ENCODE results near the gene CSNK1D.
A peak's percentile ranks its signal among the peaks of the same experiment; 100 is the strongest.
"Not testable (repeated sequence)": the region's sequence is repeated elsewhere in the genome, so short reads cannot be mapped to it uniquely, and the experiment has no call there.

CSNK1D gene

GRCh38 chr17:82210655-82211054 lies 62.8 kb downstream of the CSNK1D start:
- not testable (repeated sequence) for DNase-seq

- peak; percentile 71 for DNase-seq
These were observed 67.6 kb downstream of the CSNK1D start for GRCh38 chr17:82205720-82206508.

DNA sequence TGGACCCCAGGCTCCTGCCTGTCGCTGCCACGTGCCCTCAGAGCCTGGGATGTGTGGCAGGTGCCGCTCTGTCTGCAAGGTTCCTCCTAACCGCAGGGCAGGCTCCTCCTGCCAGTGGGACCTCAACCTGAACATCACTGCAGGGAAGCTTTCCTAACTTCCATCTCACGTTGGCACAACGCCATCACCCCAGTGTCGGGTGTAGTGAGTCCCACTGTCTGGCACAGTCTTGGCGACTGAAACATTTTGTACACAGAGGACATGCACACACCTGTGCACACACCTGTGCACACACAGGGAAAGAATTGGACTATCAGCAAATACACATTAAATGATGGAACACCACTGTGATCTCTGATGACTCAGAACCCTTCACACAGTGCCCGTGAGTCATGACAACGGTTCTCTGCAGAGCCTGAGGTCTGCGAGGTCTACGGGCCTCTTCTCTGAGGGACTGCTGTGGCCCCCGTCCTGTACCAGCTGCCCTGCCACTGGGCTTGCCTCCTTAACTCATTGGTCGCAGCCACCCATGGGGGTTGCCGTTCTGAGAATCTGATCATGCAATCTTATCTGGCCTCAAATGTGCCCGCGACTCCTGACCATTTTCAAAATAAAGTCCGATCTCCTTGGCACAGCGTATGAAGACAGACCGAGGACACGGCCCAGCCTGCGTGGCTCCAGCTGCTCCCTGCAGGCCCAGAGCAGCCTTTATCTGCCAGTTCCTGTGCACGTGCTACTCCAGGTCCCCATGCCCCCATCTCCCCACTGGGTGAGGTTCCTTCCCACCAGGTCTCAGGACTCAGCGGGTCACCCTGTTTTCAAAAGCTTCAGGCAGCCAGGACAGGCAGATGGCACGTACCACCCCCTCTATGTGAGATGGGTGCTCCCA lies 68.4 kb downstream of the CSNK1D start:
- no peak for DNase-seq

- no peak for DNase-seq
These were observed 69.6 kb downstream of the CSNK1D start for GRCh38 chr17:82203920-82204319.

GRCh38 chr17:82202981-82203380 lies 70.5 kb downstream of the CSNK1D start:
- no peak for DNase-seq

GRCh38 chr17:82201498-82201910 lies 72.0 kb downstream of the CSNK1D start:
- DNase-seq, result no peak

DNA sequence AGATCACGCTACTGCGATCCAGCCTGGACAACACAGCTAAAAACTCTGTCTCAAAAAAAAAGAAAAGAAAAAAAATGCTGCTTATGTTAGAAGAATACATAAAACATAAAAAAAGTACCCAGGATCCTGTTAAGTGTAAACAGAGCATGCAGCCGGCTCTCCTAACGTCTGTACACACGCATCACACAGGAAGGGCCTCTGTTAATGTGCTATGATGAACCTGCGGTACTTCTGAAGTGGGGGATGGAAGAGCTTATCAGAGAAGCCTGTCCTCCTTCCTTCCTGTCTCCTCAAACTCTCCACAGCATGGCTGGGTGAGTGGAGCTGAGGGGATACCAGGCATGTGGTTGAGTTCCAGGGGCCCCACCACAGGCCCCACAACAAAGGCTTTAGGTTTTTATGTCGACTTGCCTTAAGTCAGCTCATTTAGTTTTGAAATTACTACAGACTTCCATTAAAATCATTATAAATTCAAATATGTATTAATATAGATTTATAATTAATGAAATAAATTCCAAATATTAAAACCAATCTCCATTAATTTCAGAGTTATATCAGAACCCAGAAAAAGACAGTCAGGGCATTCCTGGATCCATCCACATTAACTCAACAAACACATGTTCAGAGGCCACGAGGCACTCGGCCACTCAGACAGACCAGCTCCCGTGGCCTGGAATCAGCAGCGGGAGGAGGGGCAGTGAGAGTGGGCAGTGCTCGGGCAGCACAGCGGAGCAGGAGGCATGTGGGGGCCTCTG lies 72.6 kb downstream of the CSNK1D start:
- peak; percentile 67 for DNase-seq

- DNase-seq, result no peak
These were observed 73.4 kb downstream of the CSNK1D start for GRCh38 chr17:82200135-82200534.

DNA sequence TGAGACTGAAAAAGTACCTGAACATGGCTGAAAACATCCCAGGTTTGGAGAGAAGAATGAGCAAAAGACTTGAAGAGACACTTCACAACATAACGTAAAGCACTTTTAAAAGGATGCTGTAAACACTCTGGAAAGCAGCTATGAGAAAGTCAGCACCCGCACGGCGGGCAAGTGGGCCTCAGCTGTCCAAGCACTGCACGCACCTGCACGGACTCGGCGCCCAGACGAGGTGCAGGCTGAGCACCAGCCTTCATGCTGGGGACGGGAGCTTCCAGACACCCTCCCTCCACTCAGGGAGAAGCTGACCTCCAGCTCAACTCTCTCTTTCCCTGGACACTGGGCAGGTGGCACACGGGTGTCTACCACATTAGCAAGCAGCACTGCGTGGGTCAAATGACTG lies 74.0 kb downstream of the CSNK1D start:
- DNase-seq, result no peak

DNA sequence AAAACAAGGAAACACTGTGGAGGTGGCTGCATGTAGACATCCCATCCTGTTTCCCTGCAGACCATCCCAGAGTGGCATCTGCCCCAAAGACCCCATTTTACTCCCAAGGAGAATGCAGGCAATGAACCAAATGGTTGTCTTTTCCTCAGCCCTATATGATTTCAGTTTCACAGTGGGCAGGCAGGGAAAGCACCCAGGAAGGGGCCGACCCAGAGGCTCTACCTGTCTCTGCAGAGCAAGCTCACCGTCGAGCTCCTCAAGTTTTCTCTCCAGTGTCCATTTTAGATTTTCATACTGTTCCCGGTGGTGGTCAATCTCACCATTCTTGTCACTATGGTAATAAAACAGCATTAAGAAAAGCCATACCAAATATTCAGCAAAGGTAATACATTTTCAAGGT lies 75.4 kb downstream of the CSNK1D start:
- no peak for DNase-seq

GRCh38 chr17:82195675-82196672 lies 77.5 kb downstream of the CSNK1D start:
- DNase-seq, result no peak

- DNase-seq, result no peak
These were observed 78.7 kb downstream of the CSNK1D start for GRCh38 chr17:82194765-82195164.

- DNase-seq, result no peak
These were observed 79.8 kb downstream of the CSNK1D start for GRCh38 chr17:82193520-82194220.

- not testable (repeated sequence) for DNase-seq
These were observed 80.5 kb downstream of the CSNK1D start for GRCh38 chr17:82193050-82193449.

Measured in activated CD4-positive, alpha-beta T cell treated with anti-CD3 and anti-CD28 coated beads, Interleukin-2, amount 50 U/mL, for 1 hour (primary cell).